Measurements from ENCODE around the gene REXO1. TPM values are rescaled to one million over a fixed set of nuclear protein-coding genes. Genes with fewer than 3 reads are reported as not detected.

Gene REXO1
- total and polyA plus RNA-seq, 9 of the 15 experiments (the other 6 are each of a cell fraction or from before 2014, with no cell fraction given): 0.04 to 63.3 (median 15.8) TPM

DNA sequence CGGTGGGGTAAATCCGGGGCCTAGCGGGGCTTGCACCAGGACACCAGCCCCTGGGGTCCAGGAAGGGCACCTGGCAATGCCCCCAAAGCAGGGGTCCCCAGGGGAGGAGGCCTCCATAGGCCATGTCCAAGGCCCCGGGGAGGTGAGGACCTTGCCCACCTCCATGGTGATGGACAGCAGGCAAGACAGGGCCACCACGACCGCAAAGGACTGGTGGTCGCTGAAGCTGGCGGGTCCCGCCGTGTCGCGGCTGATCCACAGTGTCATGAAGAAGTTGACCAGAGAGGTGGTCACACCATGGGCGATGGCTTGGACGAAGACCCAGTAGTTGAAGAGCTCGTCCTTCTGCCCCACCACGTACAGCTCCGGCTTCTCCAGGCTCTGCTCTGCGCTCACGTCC is 63.0 kb downstream of the REXO1 start:
- DNase-seq (ENCODE audit: extremely low read depth in 1 of 4, low spot score in 3 of 4) (no peak), ATAC-seq (no peak), FAIRE-seq (no peak)
- Histone ChIP-seq H3K9me3 (replicated peaks; ENCODE audit: control insufficient read depth, insufficient read depth, low read depth, low read length) (no peaks in the 10 kb centered on the region; the same call in none of the 2 replicates), H3K9me1 (ENCODE audit: control insufficient read depth, insufficient read depth, low read length) (no peaks in the 10 kb centered on the region), H3K27ac (ENCODE audit: extremely low read depth, low read depth, low read length) (no peak overlapping the region), H2AFZ (ENCODE audit: low read depth, low read length) (no peak overlapping the region), H3K79me2 (ENCODE audit: control insufficient read depth, insufficient read depth, low read length) (no peaks in the 10 kb centered on the region), H3K4me2 (ENCODE audit: insufficient read depth, low read length) (no peak overlapping the region), H3K27me3 (ENCODE audit: control insufficient read depth in 2 of 2, insufficient read depth in 2 of 2, low read length in 2 of 2) (peaks cover 2 to 21% of the 10 kb centered on the region in 2 experiments; a peak in 3 of 5 replicates), H4K20me1 (replicated peaks; ENCODE audit: control insufficient read depth, insufficient read depth, low read length) (no peaks in the 10 kb centered on the region), H3K4me3 (no peak overlapping the region), H3K4me1 (replicated peaks in 1 of 2; ENCODE audit: control insufficient read depth in 2 of 2, insufficient read depth in 2 of 2, low read length in 2 of 2) (peaks cover 3 to 29% of the 10 kb centered on the region in 2 experiments; a peak in 3 of 5 replicates), H3K9ac (ENCODE audit: insufficient read depth in 1 of 2, low read depth in 2 of 2, low read length in 2 of 2) (no peak overlapping the region), H3K36me3 (ENCODE audit: control insufficient read depth, insufficient read depth, low read length) (no peaks in the 10 kb centered on the region)
- intact Hi-C loops (cut with micrococcal nuclease): no loop called here
- no TSS peak for BruUV-seq (replicated peaks)
- ChIA-PET POLR2A (no interaction called here), CTCF (ENCODE audit: low intra/inter-chr PET ratio) (no interaction called here)
- TF ChIP-seq GATAD2A (IDR thresholded peaks at IDR 0.05): no peak
- no peak for TF ChIP-seq MEF2A (IDR thresholded peaks at IDR 0.05; ENCODE audit: control insufficient read depth, low read depth, low read length)
- TF ChIP-seq MAFK (IDR thresholded peaks at IDR 0.05; ENCODE audit: low read length): no peak
- no peak for TF ChIP-seq ARID2 (IDR thresholded peaks at IDR 0.05)
- no peak for TF ChIP-seq CHCHD3 (CRISPR knock-in tag; IDR thresholded peaks at IDR 0.05)
- TF ChIP-seq DACH1 (IDR thresholded peaks at IDR 0.05; ENCODE audit: partially characterized antibody): no peak
- WGBS (ENCODE audit: insufficient coverage, low coverage, missing lambda C conversion rate): 33% methylated on average over 11 of the region's 19 CpGs
- in situ Hi-C loops (cut with MboI): no loop called here

DNA sequence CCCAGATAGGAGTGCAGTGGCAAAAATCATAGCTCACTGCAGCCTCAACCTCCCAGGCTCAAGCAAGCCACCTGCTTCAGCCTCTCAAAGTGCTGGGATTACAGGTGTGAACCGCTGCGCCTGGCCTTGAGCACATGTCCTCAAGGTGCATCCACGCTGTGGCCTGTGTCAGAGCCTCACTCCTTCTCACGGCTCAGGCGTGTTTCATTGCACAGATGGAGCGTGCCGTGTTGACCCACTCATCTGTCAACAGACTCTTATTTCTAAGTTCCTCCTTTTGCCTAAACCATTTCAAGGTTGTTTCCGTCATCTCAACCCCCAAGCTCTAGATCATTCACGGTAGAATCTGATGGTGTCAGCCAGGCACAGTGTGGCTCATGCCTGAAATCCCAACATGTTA is 64.4 kb downstream of the REXO1 start:
- 6% methylated on average over 9 of the region's 9 CpGs for WGBS (ENCODE audit: insufficient coverage, low coverage, missing lambda C conversion rate)
- CTCF ChIA-PET (ENCODE audit: low intra/inter-chr PET ratio): no interaction called here
- no peak for FAIRE-seq
- TF ChIP-seq SRSF7 (optimal IDR thresholded peaks at IDR 0.05; ENCODE audit: low read depth, low read length): no peak
- TF ChIP-seq, protein P1, sequence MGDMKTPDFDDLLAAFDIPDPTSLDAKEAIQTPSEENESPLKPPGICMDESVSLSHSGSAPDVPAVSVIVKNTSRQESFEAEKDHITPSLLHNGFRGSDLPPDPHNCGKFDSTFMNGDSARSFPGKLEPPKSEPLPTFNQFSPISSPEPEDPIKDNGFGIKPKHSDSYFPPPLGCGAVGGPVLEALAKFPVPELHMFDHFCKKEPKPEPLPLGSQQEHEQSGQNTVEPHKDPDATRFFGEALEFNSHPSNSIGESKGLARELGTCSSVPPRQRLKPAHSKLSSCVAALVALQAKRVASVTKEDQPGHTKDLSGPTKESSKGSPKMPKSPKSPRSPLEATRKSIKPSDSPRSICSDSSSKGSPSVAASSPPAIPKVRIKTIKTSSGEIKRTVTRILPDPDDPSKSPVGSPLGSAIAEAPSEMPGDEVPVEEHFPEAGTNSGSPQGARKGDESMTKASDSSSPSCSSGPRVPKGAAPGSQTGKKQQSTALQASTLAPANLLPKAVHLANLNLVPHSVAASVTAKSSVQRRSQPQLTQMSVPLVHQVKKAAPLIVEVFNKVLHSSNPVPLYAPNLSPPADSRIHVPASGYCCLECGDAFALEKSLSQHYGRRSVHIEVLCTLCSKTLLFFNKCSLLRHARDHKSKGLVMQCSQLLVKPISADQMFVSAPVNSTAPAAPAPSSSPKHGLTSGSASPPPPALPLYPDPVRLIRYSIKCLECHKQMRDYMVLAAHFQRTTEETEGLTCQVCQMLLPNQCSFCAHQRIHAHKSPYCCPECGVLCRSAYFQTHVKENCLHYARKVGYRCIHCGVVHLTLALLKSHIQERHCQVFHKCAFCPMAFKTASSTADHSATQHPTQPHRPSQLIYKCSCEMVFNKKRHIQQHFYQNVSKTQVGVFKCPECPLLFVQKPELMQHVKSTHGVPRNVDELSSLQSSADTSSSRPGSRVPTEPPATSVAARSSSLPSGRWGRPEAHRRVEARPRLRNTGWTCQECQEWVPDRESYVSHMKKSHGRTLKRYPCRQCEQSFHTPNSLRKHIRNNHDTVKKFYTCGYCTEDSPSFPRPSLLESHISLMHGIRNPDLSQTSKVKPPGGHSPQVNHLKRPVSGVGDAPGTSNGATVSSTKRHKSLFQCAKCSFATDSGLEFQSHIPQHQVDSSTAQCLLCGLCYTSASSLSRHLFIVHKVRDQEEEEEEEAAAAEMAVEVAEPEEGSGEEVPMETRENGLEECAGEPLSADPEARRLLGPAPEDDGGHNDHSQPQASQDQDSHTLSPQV (IDR thresholded peaks at IDR 0.05): no peak
- no peak for TF ChIP-seq NELFE (IDR thresholded peaks at IDR 0.05; ENCODE audit: insufficient read depth, insufficient read length)
- TF ChIP-seq, protein P2, sequence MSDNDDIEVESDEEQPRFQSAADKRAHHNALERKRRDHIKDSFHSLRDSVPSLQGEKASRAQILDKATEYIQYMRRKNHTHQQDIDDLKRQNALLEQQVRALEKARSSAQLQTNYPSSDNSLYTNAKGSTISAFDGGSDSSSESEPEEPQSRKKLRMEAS (CRISPR knock-in tag; IDR thresholded peaks at IDR 0.05): peak; percentile 70
- no peak for TF ChIP-seq SMARCB1 (IDR thresholded peaks at IDR 0.05; ENCODE audit: insufficient read length, low read depth)
- TF ChIP-seq, protein P3, sequence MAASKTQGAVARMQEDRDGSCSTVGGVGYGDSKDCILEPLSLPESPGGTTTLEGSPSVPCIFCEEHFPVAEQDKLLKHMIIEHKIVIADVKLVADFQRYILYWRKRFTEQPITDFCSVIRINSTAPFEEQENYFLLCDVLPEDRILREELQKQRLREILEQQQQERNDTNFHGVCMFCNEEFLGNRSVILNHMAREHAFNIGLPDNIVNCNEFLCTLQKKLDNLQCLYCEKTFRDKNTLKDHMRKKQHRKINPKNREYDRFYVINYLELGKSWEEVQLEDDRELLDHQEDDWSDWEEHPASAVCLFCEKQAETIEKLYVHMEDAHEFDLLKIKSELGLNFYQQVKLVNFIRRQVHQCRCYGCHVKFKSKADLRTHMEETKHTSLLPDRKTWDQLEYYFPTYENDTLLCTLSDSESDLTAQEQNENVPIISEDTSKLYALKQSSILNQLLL (CRISPR knock-in tag; IDR thresholded peaks at IDR 0.05; ENCODE audit: borderline replicate concordance): no peak

More for the DNA sequence above, 64.4 kb downstream of the REXO1 start:
- Histone ChIP-seq H3K27ac (ENCODE audit: extremely low read depth, low read depth, low read length) (no peak overlapping the region), H4K20me1 (replicated peaks; ENCODE audit: control insufficient read depth, insufficient read depth, low read length) (no peaks in the 10 kb centered on the region), H3K79me2 (ENCODE audit: control insufficient read depth, insufficient read depth, low read length) (no peaks in the 10 kb centered on the region), H3K27me3 (ENCODE audit: control insufficient read depth in 2 of 2, insufficient read depth in 2 of 2, low read length in 2 of 2) (peaks cover 2 to 21% of the 10 kb centered on the region in 2 experiments; a peak in 3 of 5 replicates), H3K36me3 (ENCODE audit: control insufficient read depth, insufficient read depth, low read length) (no peaks in the 10 kb centered on the region), H3K9me3 (replicated peaks; ENCODE audit: control insufficient read depth, insufficient read depth, low read depth, low read length) (no peaks in the 10 kb centered on the region; the same call in none of the 2 replicates), H3K9ac (ENCODE audit: insufficient read depth in 1 of 2, low read depth in 2 of 2, low read length in 2 of 2) (no peak overlapping the region), H3K4me2 (ENCODE audit: insufficient read depth, low read length) (no peak overlapping the region), H3K4me3 (no peak overlapping the region), H3K9me1 (ENCODE audit: control insufficient read depth, insufficient read depth, low read length) (no peaks in the 10 kb centered on the region), H3K4me1 (replicated peaks in 1 of 2; ENCODE audit: control insufficient read depth in 2 of 2, insufficient read depth in 2 of 2, low read length in 2 of 2) (peaks cover 3 to 27% of the 10 kb centered on the region in 2 experiments; a peak in 3 of 5 replicates), H2AFZ (ENCODE audit: low read depth, low read length) (no peak overlapping the region)
- ATAC-seq: no peak
- intact Hi-C loops (cut with micrococcal nuclease) (no loop called here), in situ Hi-C loops (cut with MboI) (no loop called here)
- POLR2A ChIA-PET: interaction anchor here (0.6 to 1.2 kb wide), 3 partner anchors 13 to 480 kb away, joined by 3 to 5 read pairs (median 4); no protein-coding TSS in a partner anchor
- BruUV-seq (replicated peaks): no TSS peak
- DNase-seq (ENCODE audit: extremely low read depth in 1 of 4, low spot score in 3 of 4): no peak

Measured in K562 (cell line).